LNCaP clone FGC (cell line): Measurements from ENCODE around the gene UNC93A.

ENCODE experiments used
- DNase-seq: peaks from one replicate; pipeline ENCODE4 v3.0.0-alpha.2; 2011; ENCODE audit warnings: low read depth
- H3K4me3 ChIP-seq: 2 replicates; pipeline ENCODE4 v1.5.1; 2011; ENCODE audit warnings: mild to moderate bottlenecking, low read depth, low read length, control low read depth
- CTCF ChIP-seq: IDR thresholded peaks from 2 replicates; pipeline ENCODE4 v1.5.1; 2012; ENCODE audit warnings: mild to moderate bottlenecking; ENCODE audit not compliant: control insufficient read depth, insufficient read depth; ENCODE audit errors: extremely low read depth

Gene UNC93A

GRCh38 chr6:167342879-167343610 lies 51.9 kb downstream of the UNC93A start:
- no peak for DNase-seq
- TF ChIP-seq CTCF = no peak
- no peak overlapping the region for H3K4me3 ChIP-seq

GRCh38 chr6:167345348-167345747 lies 54.2 kb downstream of the UNC93A start:
- no peak for DNase-seq
- TF ChIP-seq CTCF = no peak

GRCh38 chr6:167345960-167346359 lies 54.8 kb downstream of the UNC93A start:
- no peak overlapping the region for H3K4me3 ChIP-seq
- no peak for TF ChIP-seq CTCF
- no peak for DNase-seq

More at GRCh38 chr6:167345348-167345747, 54.2 kb downstream of the UNC93A start:
- H3K4me3 ChIP-seq = no peak overlapping the region

- no peak for DNase-seq
- no peak overlapping the region for H3K4me3 ChIP-seq
- TF ChIP-seq CTCF = no peak
Observed at GRCh38 chr6:167347226-167347625, 56.1 kb downstream of the UNC93A start.

- DNase-seq = no peak
- no peak overlapping the region for H3K4me3 ChIP-seq
- TF ChIP-seq CTCF = no peak
Observed at GRCh38 chr6:167349631-167350274, 58.6 kb downstream of the UNC93A start.

GRCh38 chr6:167350275-167350696 lies 59.2 kb downstream of the UNC93A start:
- TF ChIP-seq CTCF = no peak
- no peak for DNase-seq
- H3K4me3 ChIP-seq = no peak overlapping the region
